OCI-LY3 (cell line): ENCODE results near the gene L3MBTL1.

Experiments
- H2AFZ ChIP-seq: fragments of 200-600, 300-600 bp; shearing (Covaris generic); 2 replicates; pipeline ENCODE4 v1.6.0; 2014; ENCODE audit warnings: antibody characterized with exemption, low read depth, low read length
- H3K27ac ChIP-seq: fragments of 200-600, 300-600 bp; sonication (generic); 2 replicates; pipeline ENCODE4 v1.5.1; 2014; ENCODE audit warnings: mild to moderate bottlenecking, low read length, moderate library complexity, mixed read lengths
- H3K27me3 ChIP-seq: fragments of 200-600, 300-600 bp; sonication (generic); 2 replicates; pipeline ENCODE4 v1.6.1; 2014; ENCODE audit warnings: low read depth, low read length, mixed read lengths
- H3K36me3 ChIP-seq: fragments of 200-600, 300-600 bp; sonication (generic); replicated peaks from 2 replicates; pipeline ENCODE3; 2014; ENCODE audit warnings: low read depth, low read length, mixed read lengths
- H3K4me1 ChIP-seq: fragments of 300-600, 200-600 bp; sonication (generic); 2 replicates; pipeline ENCODE4 v1.6.1; 2014; ENCODE audit warnings: low read length, mixed read lengths
- H3K4me2 ChIP-seq: fragments of 200-600, 300-600 bp; sonication (generic); 2 replicates; pipeline ENCODE4 v1.6.1; 2014; ENCODE audit warnings: low read length, mixed read lengths
- H3K4me3 ChIP-seq: fragments of 300-600, 200-600 bp; sonication (generic); 2 replicates; pipeline ENCODE4 v1.5.1; 2014; ENCODE audit warnings: antibody characterized with exemption, mild to moderate bottlenecking, low read length, moderate library complexity
- H3K79me2 ChIP-seq: fragments of 300-600, 200-600 bp; shearing (Covaris generic); 2 replicates; pipeline ENCODE4 v1.6.1; 2014; ENCODE audit warnings: mild to moderate bottlenecking, low read length, mixed read lengths
- H3K9ac ChIP-seq: fragments of 300-600, 200-600 bp; shearing (Covaris generic); 2 replicates; pipeline ENCODE4 v1.6.0; 2014; ENCODE audit warnings: mild to moderate bottlenecking, low read length, moderate library complexity
- H3K9me3 ChIP-seq: fragments of 200-600, 300-600 bp; shearing (Covaris generic); 2 replicates; pipeline ENCODE4 v1.6.1; 2014; ENCODE audit warnings: low read length, mixed read lengths; ENCODE audit not compliant: insufficient read depth
- H4K20me1 ChIP-seq: fragments of 200-600, 300-600 bp; sonication (generic); 2 replicates; pipeline ENCODE4 v1.6.1; 2016; ENCODE audit warnings: low read length, mixed read lengths; ENCODE audit not compliant: insufficient read depth
- EZH2phosphoT487 ChIP-seq: fragments of 200-600 bp; shearing (Covaris generic); IDR thresholded peaks from 2 replicates; pipeline ENCODE4 v1.6.1; 2018; ENCODE audit warnings: antibody characterized with exemption, mixed run types, low read depth
- TF ChIP-seq, protein P1 (sequence below): fragments of 200-600, 300-600 bp; sonication (generic); IDR thresholded peaks from 2 replicates; pipeline ENCODE4 v1.5.1; 2014; ENCODE audit warnings: antibody characterized with exemption, low read length, low read depth

Gene L3MBTL1

DNA sequence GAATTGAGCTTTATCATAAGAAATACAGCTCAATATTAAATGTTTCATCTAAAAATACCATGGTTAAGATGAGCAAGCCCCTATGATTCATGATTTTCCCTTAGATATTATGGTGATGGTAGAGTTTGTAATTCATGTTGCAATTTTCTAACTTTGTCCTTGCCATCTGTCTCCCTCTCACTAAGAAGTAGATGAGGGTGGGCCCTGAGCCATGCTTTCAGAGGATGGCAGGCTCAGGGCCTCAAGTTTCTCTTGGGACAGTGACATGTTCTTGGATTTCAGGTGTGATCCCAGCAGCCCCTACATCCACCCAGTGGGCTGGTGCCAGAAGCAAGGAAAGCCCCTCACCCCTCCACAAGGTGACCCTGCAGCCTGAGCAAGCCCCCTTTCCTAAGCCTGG lies 25.6 kb downstream of the L3MBTL1 start:
- Histone ChIP-seq H3K9ac (no peak overlapping the region), H3K4me2 (no peak overlapping the region), H3K4me1 (peaks cover 17% of the 10 kb centered on the region), H3K27ac (no peak overlapping the region), H3K9me3 (no peaks in the 10 kb centered on the region), H3K36me3 (no peaks in the 10 kb centered on the region), H4K20me1 (no peaks in the 10 kb centered on the region), H2AFZ (no peak overlapping the region), H3K4me3 (no peak overlapping the region), H3K79me2 (no peaks in the 10 kb centered on the region), H3K27me3 (no peaks in the 10 kb centered on the region)
- TF ChIP-seq, protein P1, sequence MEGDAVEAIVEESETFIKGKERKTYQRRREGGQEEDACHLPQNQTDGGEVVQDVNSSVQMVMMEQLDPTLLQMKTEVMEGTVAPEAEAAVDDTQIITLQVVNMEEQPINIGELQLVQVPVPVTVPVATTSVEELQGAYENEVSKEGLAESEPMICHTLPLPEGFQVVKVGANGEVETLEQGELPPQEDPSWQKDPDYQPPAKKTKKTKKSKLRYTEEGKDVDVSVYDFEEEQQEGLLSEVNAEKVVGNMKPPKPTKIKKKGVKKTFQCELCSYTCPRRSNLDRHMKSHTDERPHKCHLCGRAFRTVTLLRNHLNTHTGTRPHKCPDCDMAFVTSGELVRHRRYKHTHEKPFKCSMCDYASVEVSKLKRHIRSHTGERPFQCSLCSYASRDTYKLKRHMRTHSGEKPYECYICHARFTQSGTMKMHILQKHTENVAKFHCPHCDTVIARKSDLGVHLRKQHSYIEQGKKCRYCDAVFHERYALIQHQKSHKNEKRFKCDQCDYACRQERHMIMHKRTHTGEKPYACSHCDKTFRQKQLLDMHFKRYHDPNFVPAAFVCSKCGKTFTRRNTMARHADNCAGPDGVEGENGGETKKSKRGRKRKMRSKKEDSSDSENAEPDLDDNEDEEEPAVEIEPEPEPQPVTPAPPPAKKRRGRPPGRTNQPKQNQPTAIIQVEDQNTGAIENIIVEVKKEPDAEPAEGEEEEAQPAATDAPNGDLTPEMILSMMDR, result no peak
- no peak for TF ChIP-seq EZH2phosphoT487

DNA sequence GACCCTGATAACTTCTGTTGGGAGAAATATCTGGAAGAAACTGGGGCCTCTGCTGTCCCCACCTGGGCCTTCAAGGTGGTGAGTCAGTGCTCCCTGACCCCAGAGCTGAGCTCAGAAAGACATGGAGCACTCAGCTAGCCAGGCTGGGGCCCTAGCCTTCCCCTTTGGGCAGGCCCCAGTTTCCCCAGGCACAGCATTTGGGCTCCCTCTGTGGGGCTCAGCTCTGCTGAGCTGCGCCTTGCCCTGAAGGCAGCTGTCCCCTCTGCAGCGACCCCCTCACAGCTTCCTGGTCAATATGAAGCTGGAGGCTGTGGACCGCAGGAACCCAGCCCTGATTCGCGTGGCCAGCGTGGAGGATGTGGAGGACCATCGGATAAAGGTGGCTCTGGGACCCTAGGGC lies 26.5 kb downstream of the L3MBTL1 start:
- TF ChIP-seq EZH2phosphoT487, result no peak
- TF ChIP-seq, protein P1, result no peak
- no peak overlapping the region for H3K27ac ChIP-seq
- no peaks in the 10 kb centered on the region for H4K20me1 ChIP-seq
- H2AFZ ChIP-seq, result no peak overlapping the region
- peaks cover 17% of the 10 kb centered on the region for H3K4me1 ChIP-seq
- no peak overlapping the region for H3K4me2 ChIP-seq
- H3K79me2 ChIP-seq, result no peaks in the 10 kb centered on the region
- no peaks in the 10 kb centered on the region for H3K27me3 ChIP-seq
- H3K9me3 ChIP-seq, result no peaks in the 10 kb centered on the region
- H3K9ac ChIP-seq, result no peak overlapping the region
- no peak overlapping the region for H3K4me3 ChIP-seq
- no peaks in the 10 kb centered on the region for H3K36me3 ChIP-seq

DNA sequence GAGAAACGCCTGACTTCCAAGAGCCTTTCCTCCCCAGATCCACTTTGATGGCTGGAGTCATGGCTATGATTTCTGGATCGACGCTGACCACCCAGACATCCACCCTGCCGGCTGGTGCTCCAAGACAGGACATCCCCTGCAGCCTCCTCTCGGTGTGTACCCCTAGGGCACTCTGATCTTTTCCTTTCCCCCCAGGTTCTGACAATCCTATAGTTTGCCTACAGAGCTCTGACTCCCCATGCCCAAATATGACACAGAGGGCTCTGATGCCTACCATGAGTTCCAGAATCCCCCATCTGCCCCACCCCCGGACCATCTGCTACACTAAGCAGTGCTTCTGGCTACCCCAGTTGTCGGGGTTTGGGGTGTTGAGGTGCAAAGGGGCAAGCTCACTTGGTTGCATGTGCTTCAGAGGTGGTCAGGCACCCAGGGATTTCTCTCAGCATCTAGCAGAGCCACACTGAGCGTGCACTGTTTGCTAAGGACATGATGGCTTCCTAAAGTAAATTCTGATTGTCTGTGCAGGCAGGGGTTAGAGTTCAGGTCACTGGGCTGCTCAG lies 27.4 kb downstream of the L3MBTL1 start:
- no peaks in the 10 kb centered on the region for H3K36me3 ChIP-seq
- no peaks in the 10 kb centered on the region for H4K20me1 ChIP-seq
- no peaks in the 10 kb centered on the region for H3K27me3 ChIP-seq
- H3K4me3 ChIP-seq, result no peak overlapping the region
- no peak overlapping the region for H2AFZ ChIP-seq
- no peak for TF ChIP-seq EZH2phosphoT487
- TF ChIP-seq, protein P1, result no peak
- H3K4me1 ChIP-seq, result peaks cover 17% of the 10 kb centered on the region
- no peaks in the 10 kb centered on the region for H3K9me3 ChIP-seq
- no peak overlapping the region for H3K27ac ChIP-seq
- no peak overlapping the region for H3K9ac ChIP-seq
- H3K4me2 ChIP-seq, result no peak overlapping the region
- no peaks in the 10 kb centered on the region for H3K79me2 ChIP-seq

DNA sequence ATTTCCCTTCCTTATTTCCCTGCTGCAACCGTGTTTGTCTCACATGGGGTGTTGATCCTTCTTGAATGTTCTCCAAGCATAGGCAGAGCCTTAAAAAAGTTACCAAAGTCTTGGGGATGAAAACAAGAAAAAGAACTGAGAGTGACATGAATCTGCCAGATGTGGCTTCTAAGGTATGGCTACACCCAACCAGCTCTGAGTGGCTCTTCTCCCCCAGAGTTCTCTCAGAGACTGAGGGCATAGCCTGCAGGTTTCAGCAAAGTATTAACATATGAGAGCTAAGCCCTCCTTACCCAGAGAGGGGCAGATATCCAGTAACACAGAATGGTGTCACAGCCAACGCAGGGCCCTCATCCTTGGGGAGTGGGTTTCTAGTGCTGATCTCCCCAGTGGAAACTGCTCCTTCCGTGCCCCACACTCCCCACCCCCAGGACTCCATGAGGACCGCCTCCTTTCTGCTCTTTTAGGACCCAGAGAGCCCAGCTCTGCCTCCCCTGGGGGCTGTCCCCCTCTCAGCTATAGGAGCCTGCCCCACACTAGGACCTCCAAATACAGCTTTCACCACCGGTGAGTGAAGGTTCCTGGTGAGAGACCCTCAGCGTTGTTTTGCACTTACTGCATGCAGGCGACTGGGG lies 28.0 kb downstream of the L3MBTL1 start:
- Histone ChIP-seq H2AFZ (no peak overlapping the region), H3K4me3 (no peak overlapping the region), H3K79me2 (no peaks in the 10 kb centered on the region), H3K4me1 (peaks cover 11% of the 10 kb centered on the region), H3K9me3 (no peaks in the 10 kb centered on the region), H3K36me3 (no peaks in the 10 kb centered on the region), H3K9ac (no peak overlapping the region), H4K20me1 (no peaks in the 10 kb centered on the region), H3K27ac (no peak overlapping the region), H3K27me3 (no peaks in the 10 kb centered on the region), H3K4me2 (no peak overlapping the region)
- TF ChIP-seq, protein P1, result no peak
- no peak for TF ChIP-seq EZH2phosphoT487
